Activated T-helper 2 cell treated with anti-CD3 and anti-CD28 coated beads, Interferon-gamma antibody, Interleukin-2, Interleukin-4, amounts not matched to agents 10 μg/mL and 5 μg/mL and 100 μg/mL, durations not matched to agents 14 hours and 24 hours and 36 hours (primary cell): ENCODE data around the gene ERC2. TPM values are rescaled to one million over a fixed set of nuclear protein-coding genes. Genes with fewer than 3 reads are reported as not detected.

ENCODE experiments used
- DNase-seq: peaks from one replicate; pipeline ENCODE4 v3.0.0; 2021; ENCODE audit warnings: low spot score
- H3K27ac Mint-ChIP-seq: one replicate; pipeline ENCODE4 v1.8.0; 2021; ENCODE audit warnings: mixed read lengths
- H3K27me3 Mint-ChIP-seq: one replicate; pipeline ENCODE4 v1.8.0; 2021; ENCODE audit warnings: low read depth, mixed read lengths
- H3K36me3 Mint-ChIP-seq: one replicate; pipeline ENCODE4 v1.8.0; 2021; ENCODE audit warnings: low read depth, mixed read lengths
- H3K4me1 Mint-ChIP-seq: one replicate; pipeline ENCODE4 v1.8.0; 2021; ENCODE audit warnings: low read depth, mixed read lengths
- H3K4me3 Mint-ChIP-seq: one replicate; pipeline ENCODE4 v1.8.0; 2021; ENCODE audit warnings: low read depth, mild to moderate bottlenecking, moderate library complexity, mixed read lengths
- H3K9me3 Mint-ChIP-seq: one replicate; pipeline ENCODE4 v1.8.0; 2021; ENCODE audit warnings: mixed read lengths
- intact Hi-C: fragments of 100-400 bp; cut with micrococcal nuclease; formaldehyde crosslinking; loops from one replicate; pipeline ENCODE4 v1.15.1; 2023
- total RNA-seq: library from RNA; stranded (reverse); gene quantifications from 2 replicates; pipeline ENCODE4 v1.2.3, GENCODE V29; 2022

ERC2 gene
- total RNA-seq, 1 donor from 2014 or later, result 0.09 TPM

DNA sequence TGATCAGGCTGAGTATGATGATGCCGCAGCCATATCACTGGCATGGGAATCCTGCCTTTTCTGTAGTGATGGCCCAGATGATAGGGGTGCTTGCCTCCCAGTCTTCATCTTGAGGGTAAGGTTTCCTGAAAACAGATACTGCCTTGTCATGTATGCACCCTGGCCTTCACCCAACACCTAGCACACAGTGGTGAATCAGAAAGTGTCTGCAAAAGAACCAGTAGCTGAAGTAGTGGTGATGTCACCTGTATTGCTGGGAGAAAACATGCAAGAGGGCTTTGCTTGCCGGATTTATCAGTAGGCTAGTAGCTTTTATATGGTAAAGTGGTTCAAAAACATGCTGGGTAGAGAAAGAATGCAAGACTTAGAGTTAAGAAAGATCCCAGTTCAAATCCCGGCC is 561.4 kb downstream of the ERC2 start:
- Mint-ChIP-seq H3K9me3 (no peaks in the 10 kb centered on the region), H3K36me3 (no peaks in the 10 kb centered on the region), H3K27ac (no peak overlapping the region), H3K27me3 (no peaks in the 10 kb centered on the region), H3K4me1 (no peaks in the 10 kb centered on the region), H3K4me3 (no peak overlapping the region)
- intact Hi-C loops, result no loop called here
- no peak for DNase-seq

GRCh38 chr3:55904716-55905115 is 563.6 kb downstream of the ERC2 start:
- Mint-ChIP-seq H3K4me1 (no peaks in the 10 kb centered on the region), H3K9me3 (no peaks in the 10 kb centered on the region), H3K36me3 (no peaks in the 10 kb centered on the region), H3K27ac (no peak overlapping the region), H3K27me3 (no peaks in the 10 kb centered on the region), H3K4me3 (no peak overlapping the region)
- no peak for DNase-seq
- intact Hi-C loops, result no loop called here

GRCh38 chr3:55903680-55904079 is 564.6 kb downstream of the ERC2 start:
- H3K27me3 Mint-ChIP-seq, result no peaks in the 10 kb centered on the region
- H3K4me1 Mint-ChIP-seq, result no peaks in the 10 kb centered on the region
- no peaks in the 10 kb centered on the region for H3K36me3 Mint-ChIP-seq
- DNase-seq, result no peak
- no peaks in the 10 kb centered on the region for H3K9me3 Mint-ChIP-seq
- H3K27ac Mint-ChIP-seq, result no peak overlapping the region
- no peak overlapping the region for H3K4me3 Mint-ChIP-seq
- intact Hi-C loops, result no loop called here

DNA sequence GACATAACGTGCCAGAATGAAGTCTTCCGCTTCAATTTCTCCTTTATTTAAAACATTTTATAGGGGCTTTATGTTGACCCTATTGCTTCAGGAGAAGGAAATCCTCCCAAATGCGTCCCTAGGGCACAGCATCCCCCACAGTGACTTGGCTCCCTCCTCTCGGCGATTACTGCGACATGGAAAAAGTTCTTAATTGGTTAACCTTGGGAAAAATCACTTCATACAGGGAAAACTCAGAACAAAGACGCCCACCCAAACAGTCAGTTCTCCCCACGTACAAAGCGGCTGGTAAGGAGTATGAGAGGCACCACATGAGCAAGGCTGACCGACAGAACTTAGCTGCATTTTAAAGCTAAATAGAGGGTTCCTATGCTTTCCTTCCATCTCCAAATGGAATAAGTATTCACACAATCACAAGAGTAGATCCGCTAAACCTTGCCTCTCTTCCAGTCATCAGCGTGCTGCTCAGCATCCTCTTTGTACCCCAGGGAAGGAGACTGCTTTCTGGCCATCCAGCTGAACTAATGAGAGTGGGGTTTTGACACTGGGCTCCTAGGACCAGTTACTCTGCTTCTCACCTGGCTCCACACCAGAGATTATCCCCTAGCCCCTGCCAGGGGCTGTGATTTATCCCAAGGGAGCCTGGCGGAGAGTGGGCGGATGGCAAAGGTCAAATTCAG is 565.9 kb downstream of the ERC2 start:
- H3K36me3 Mint-ChIP-seq, result no peaks in the 10 kb centered on the region
- intact Hi-C loops, result no loop called here
- no peak overlapping the region for H3K4me3 Mint-ChIP-seq
- no peak for DNase-seq
- H3K4me1 Mint-ChIP-seq, result no peaks in the 10 kb centered on the region
- H3K27ac Mint-ChIP-seq, result no peak overlapping the region
- no peaks in the 10 kb centered on the region for H3K27me3 Mint-ChIP-seq
- no peaks in the 10 kb centered on the region for H3K9me3 Mint-ChIP-seq

DNA sequence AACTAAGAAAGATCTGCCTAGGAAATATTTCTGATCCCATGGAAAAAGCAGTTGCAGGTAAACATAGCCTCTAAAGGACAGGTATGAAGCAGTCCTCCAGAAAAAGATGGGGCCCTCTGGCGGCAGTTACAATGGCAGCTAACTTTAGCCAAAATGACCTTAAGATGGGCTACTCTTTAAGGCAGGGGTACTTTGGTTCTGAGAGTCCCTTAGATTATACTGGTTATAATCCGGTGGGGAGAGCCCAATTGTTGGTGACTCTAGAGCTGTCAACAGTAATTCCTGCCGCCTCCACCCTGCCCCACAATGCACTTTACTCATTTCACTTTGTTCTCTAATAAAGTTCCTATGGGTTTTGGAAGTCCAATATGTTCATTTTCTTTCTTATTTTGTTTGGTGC is 568.4 kb downstream of the ERC2 start:
- Mint-ChIP-seq H3K27ac (no peak overlapping the region), H3K9me3 (no peaks in the 10 kb centered on the region), H3K4me1 (no peaks in the 10 kb centered on the region), H3K27me3 (no peaks in the 10 kb centered on the region), H3K36me3 (no peaks in the 10 kb centered on the region), H3K4me3 (no peak overlapping the region)
- DNase-seq, result no peak
- intact Hi-C loops, result no loop called here

- Mint-ChIP-seq H3K27me3 (no peaks in the 10 kb centered on the region), H3K9me3 (no peaks in the 10 kb centered on the region), H3K36me3 (no peaks in the 10 kb centered on the region), H3K4me3 (no peak overlapping the region), H3K4me1 (no peaks in the 10 kb centered on the region), H3K27ac (no peak overlapping the region)
- intact Hi-C loops, result no loop called here
- DNase-seq, result no peak
Observed at GRCh38 chr3:55897573-55898224, 570.6 kb downstream of the ERC2 start.

DNA sequence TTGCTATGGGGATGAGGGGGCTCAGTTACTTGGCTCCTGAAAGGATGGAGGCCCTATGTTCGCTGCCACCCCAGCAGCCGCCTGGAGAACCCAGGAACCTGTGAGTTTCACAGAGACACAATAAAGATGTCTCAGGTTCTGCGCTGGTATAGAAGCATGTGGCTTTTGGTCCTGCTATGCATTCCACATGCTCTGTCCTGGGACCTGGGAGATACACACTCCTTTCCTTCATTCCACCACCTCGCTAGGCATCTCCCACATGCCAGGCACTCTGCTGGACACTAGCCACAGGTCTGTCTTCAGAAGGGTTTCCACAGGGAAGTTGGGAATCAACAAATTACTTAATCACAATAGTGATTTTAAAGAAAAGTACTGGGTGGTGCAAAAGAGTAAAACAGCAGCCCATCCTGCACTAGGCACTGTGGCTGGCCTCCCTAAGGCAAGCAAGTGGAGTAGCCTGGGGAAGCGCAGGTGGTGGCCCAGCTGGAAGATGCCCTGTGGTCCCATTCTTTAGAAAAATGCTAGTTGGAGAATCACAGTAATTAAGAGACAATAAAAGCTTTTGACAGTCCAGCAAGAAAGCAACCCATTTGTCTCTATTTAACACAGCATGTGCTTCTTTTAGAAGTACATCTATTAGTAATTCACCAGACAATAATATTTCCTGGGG is 572.2 kb downstream of the ERC2 start:
- Mint-ChIP-seq H3K4me1 (no peaks in the 10 kb centered on the region), H3K4me3 (no peak overlapping the region), H3K36me3 (no peaks in the 10 kb centered on the region), H3K27me3 (no peaks in the 10 kb centered on the region), H3K9me3 (no peaks in the 10 kb centered on the region), H3K27ac (no peak overlapping the region)
- no peak for DNase-seq
- intact Hi-C loops, result no loop called here

DNA sequence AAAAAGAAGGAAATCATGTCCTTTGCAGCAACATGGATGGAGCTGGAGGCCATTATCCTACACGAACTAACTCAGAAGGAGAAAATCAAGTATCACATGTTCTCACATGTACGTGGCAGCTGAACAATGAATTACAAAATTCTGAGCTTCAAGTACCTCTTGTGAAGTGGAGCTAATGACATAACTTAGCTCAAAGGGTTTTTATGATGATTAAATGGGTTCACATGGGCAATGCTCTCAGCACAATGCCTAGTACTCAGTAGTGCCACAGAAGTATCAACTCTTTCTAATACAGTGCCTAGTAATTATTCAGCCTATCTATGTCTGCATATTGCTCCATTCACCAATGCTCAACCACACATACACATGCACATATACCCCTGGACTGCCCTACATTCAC is 573.7 kb downstream of the ERC2 start:
- no peak for DNase-seq
- intact Hi-C loops, result no loop called here
- Mint-ChIP-seq H3K36me3 (no peaks in the 10 kb centered on the region), H3K27me3 (no peaks in the 10 kb centered on the region), H3K4me1 (no peaks in the 10 kb centered on the region), H3K4me3 (no peak overlapping the region), H3K27ac (no peak overlapping the region), H3K9me3 (no peaks in the 10 kb centered on the region)

GRCh38 chr3:55893045-55893664 is 575.1 kb downstream of the ERC2 start:
- no peak for DNase-seq
- intact Hi-C loops, result no loop called here
- Mint-ChIP-seq H3K4me1 (no peaks in the 10 kb centered on the region), H3K27me3 (no peaks in the 10 kb centered on the region), H3K27ac (no peak overlapping the region), H3K36me3 (no peaks in the 10 kb centered on the region), H3K4me3 (no peak overlapping the region), H3K9me3 (no peaks in the 10 kb centered on the region)

DNA sequence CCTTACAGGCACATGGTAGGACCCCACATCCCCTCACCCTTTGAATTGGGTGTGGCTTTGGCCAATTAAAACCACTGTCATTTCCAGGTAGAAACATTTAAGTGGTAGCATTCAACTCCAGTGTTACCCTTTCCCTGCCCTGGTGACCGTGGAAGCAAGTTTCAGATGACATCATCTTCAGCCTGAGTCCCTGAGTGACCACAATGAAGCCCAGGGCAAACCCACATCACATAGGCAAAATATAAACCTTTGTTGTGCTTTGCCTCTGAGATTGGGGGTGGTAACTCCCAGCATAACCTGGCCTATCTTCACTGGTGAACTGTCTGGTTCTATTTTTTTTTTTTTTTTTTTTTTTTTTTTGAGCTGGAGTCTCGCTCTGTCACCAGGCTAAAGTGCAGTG is 577.2 kb downstream of the ERC2 start:
- H3K4me3 Mint-ChIP-seq, result no peak overlapping the region
- no peak for DNase-seq
- intact Hi-C loops, result no loop called here
- no peaks in the 10 kb centered on the region for H3K27me3 Mint-ChIP-seq
- no peaks in the 10 kb centered on the region for H3K4me1 Mint-ChIP-seq
- H3K36me3 Mint-ChIP-seq, result no peaks in the 10 kb centered on the region
- no peaks in the 10 kb centered on the region for H3K9me3 Mint-ChIP-seq
- H3K27ac Mint-ChIP-seq, result no peak overlapping the region

DNA sequence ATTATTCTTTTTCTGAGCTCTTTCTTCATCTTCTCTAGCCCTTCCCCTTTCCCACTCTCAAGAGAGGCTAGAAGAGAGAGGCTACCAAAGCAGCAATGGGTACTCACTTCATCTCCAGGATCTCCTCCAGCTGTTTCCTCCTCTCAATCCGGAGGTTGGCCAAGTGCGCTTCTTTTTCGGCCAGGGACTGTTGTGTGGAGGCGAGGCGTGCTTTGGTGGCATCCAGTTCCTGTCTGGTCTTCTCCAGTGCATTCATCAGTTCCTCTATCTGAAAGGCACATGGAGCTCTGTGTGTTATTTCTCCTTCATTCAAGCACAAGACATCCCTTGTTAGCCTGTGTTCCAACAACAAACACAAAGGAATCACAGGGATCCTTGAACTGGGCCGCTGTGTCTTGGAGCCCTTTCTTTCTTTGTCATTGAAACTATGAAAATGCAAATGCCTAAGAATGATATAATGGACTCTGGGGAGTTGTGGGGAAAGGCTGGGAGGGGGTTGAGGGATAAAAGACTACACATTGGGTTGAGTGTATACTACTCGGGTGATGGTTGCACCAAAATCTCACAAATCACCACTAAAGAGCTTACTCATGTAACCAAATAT is 579.9 kb downstream of the ERC2 start:
- no peaks in the 10 kb centered on the region for H3K27me3 Mint-ChIP-seq
- H3K9me3 Mint-ChIP-seq, result no peaks in the 10 kb centered on the region
- no peaks in the 10 kb centered on the region for H3K4me1 Mint-ChIP-seq
- H3K36me3 Mint-ChIP-seq, result no peaks in the 10 kb centered on the region
- DNase-seq, result no peak
- H3K27ac Mint-ChIP-seq, result no peak overlapping the region
- intact Hi-C loops, result no loop called here
- H3K4me3 Mint-ChIP-seq, result no peak overlapping the region

DNA sequence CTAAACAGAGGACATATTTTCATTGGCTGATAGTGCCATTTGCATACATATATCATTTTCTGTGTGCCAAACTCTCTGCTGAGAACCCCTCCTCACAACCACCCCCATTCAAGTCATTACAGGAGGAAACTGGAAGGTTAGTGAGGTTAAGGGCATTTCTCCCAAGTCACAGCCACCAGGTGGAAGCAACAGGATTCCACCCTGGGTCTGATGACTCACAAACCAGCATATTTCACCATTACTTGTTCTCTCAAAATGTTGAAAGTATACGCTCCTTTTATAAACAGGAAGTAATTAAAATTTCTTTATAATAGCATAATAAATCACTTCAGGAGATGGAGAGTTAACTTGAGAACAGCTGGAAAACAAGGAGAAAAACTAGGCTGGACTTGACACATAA is 582.5 kb downstream of the ERC2 start:
- no peak for DNase-seq
- Mint-ChIP-seq H3K27ac (no peak overlapping the region), H3K4me1 (no peaks in the 10 kb centered on the region), H3K36me3 (no peaks in the 10 kb centered on the region), H3K9me3 (no peaks in the 10 kb centered on the region), H3K27me3 (no peaks in the 10 kb centered on the region), H3K4me3 (no peak overlapping the region)
- intact Hi-C loops, result no loop called here
